ENCODE results near the gene RTP3. TPM values are rescaled to one million over a fixed set of nuclear protein-coding genes. Genes with fewer than 3 reads are reported as not detected.

Gene RTP3
- polyA plus RNA-seq, 1 of the 3 experiments (the other 2 are of a cell fraction) = not detected

DNA sequence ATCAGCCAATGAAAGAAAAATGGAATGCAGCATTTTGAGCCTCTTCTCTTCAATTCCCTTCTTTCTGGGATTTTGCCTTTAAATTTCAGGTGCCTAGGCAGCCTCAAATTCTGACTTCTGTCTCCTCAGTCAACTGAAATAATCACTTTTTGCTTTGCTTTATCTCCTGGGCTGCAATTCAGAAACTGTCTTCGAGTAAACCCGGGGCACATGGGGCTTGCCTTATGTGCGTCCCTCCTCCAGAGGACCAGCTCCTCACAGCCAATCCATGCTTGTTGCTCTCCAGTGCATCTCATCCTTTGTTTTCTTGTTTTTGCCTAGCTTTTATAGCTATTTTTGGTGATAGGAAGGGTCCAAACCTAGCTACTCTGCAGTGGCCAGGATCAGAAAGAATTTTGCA, 8.8 kb downstream of the RTP3 start:
- Histone ChIP-seq H3K4me1 (ENCODE audit: control insufficient read depth in 1 of 2, insufficient read depth in 2 of 2, low read depth in 1 of 2, low read length in 1 of 2) (peaks cover 0 to 6% of the 10 kb centered on the region in 2 experiments; a peak in 1 of 4 replicates), H3K9me2 (no peaks in the 10 kb centered on the region), H4K20me1 (ENCODE audit: insufficient read depth) (no peaks in the 10 kb centered on the region), H3F3A (replicated peaks; ENCODE audit: insufficient read depth) (no peaks in the 10 kb centered on the region), H3K27me3 (ENCODE audit: insufficient read depth) (no peaks in the 10 kb centered on the region), H3K4me2 (no peak overlapping the region), H3K36me3 (replicated peaks in 1 of 2; ENCODE audit: control insufficient read depth in 1 of 2, insufficient read depth in 2 of 2, low read length in 1 of 2) (no peaks in the 10 kb centered on the region), H3K9me3 (no peaks in the 10 kb centered on the region), H3K79me2 (ENCODE audit: insufficient read depth) (no peaks in the 10 kb centered on the region), H3K27ac (ENCODE audit: low read depth in 2 of 2, low read length in 1 of 2) (no peak overlapping the region), H2AFZ (ENCODE audit: low read depth) (no peak overlapping the region), H3K9ac (no peak overlapping the region), H3K4me3 (ENCODE audit: low read depth in 2 of 2, low read length in 1 of 2) (no peak overlapping the region)
- POLR2A ChIA-PET = no interaction called here
- DNase-seq = no peak
- CTCF ChIA-PET = interaction anchor here (1.5 kb wide), 1 partner anchor 52 kb away, joined by 5 read pairs; no protein-coding TSS in a partner anchor
- 50% methylated on average over 3 of the region's 3 CpGs for WGBS (ENCODE audit: low lambda C conversion rate)
- TF ChIP-seq, protein P1, sequence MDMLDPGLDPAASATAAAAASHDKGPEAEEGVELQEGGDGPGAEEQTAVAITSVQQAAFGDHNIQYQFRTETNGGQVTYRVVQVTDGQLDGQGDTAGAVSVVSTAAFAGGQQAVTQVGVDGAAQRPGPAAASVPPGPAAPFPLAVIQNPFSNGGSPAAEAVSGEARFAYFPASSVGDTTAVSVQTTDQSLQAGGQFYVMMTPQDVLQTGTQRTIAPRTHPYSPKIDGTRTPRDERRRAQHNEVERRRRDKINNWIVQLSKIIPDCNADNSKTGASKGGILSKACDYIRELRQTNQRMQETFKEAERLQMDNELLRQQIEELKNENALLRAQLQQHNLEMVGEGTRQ (IDR thresholded peaks at IDR 0.05; ENCODE audit: borderline replicate concordance, low read depth, low read length) = no peak
- TF ChIP-seq NFIC (IDR thresholded peaks at IDR 0.05; ENCODE audit: borderline replicate concordance) (no peak), EP300 (IDR thresholded peaks at IDR 0.05; ENCODE audit: borderline replicate concordance in 1 of 2, low read depth in 1 of 2, low read length in 1 of 2) (no peak), JUND (IDR thresholded peaks at IDR 0.05) (no peak), MXI1 (IDR thresholded peaks at IDR 0.05; ENCODE audit: low read depth, low read length) (no peak), RAD21 (IDR thresholded peaks at IDR 0.05; ENCODE audit: low read length) (no peak), MEF2A (IDR thresholded peaks at IDR 0.05; ENCODE audit: borderline replicate concordance, low read depth) (no peak), GABPA (IDR thresholded peaks at IDR 0.05; ENCODE audit: low read depth) (no peak), GATA2 (CRISPR knock-in tag; IDR thresholded peaks at IDR 0.05) (no peak), NRF1 (IDR thresholded peaks at IDR 0.05; ENCODE audit: low read depth, low read length) (no peak), RXRA (IDR thresholded peaks at IDR 0.05; ENCODE audit: borderline replicate concordance, low read depth) (no peak), EZH2phosphoT487 (IDR thresholded peaks at IDR 0.05; ENCODE audit: borderline replicate concordance, low read depth) (no peak)
- TF ChIP-seq, protein P2, sequence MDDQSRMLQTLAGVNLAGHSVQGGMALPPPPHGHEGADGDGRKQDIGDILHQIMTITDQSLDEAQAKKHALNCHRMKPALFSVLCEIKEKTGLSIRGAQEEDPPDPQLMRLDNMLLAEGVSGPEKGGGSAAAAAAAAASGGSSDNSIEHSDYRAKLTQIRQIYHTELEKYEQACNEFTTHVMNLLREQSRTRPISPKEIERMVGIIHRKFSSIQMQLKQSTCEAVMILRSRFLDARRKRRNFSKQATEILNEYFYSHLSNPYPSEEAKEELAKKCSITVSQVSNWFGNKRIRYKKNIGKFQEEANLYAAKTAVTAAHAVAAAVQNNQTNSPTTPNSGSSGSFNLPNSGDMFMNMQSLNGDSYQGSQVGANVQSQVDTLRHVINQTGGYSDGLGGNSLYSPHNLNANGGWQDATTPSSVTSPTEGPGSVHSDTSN (IDR thresholded peaks at IDR 0.05) = no peak

DNA sequence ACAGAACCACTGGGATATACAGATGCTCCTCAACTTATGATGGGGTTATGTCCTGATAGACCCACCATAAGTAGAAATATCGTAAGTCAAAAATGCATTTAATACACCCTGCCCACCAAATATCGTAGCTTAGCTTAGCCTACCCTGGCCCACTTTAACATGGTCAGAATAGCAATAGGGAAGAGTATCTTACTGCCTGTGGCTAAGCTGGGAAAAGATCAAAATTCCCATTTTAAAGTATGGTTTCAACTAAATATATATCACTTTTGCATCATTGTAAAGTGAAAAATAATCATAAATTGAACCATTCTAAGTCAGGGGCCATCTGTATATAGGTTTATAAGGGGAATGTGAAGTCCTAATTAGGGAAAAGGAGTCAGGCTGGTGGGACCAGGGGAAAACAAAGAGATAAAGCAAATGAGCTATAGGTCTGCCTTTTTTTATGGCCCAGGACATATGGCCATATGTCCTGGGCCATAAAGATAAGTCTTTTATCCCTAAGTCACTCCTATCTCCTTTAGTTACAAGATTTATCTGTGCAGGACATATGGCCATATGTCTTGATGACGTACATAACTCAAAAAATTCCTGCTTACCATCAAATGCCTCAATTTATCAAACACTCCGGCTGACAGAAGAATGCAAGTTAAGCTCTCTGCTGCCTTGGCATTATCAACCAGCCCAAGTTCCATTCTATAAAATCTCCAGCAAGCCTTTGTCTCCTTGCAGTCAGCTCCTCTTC, 11.2 kb downstream of the RTP3 start:
- CTCF ChIA-PET = interaction anchor here (2.1 kb wide), 1 partner anchor 20 kb away, joined by 15 read pairs; no protein-coding TSS in a partner anchor
- no peaks in the 10 kb centered on the region for H3K27me3 ChIP-seq (ENCODE audit: insufficient read depth)
- H2AFZ ChIP-seq (ENCODE audit: low read depth) = no peak overlapping the region
- DNase-seq = no peak
- H3K9me3 ChIP-seq = no peaks in the 10 kb centered on the region
- no peak overlapping the region for H3K9ac ChIP-seq
- H3K9me2 ChIP-seq = no peaks in the 10 kb centered on the region
- no peak overlapping the region for H3K4me2 ChIP-seq
- H3K79me2 ChIP-seq (ENCODE audit: insufficient read depth) = no peaks in the 10 kb centered on the region
- H3K4me1 ChIP-seq (ENCODE audit: control insufficient read depth in 1 of 2, insufficient read depth in 2 of 2, low read depth in 1 of 2, low read length in 1 of 2) = no peaks in the 10 kb centered on the region
- WGBS (ENCODE audit: low lambda C conversion rate) = 47% methylated on average over 4 of the region's 4 CpGs
- H3K27ac ChIP-seq (ENCODE audit: low read depth in 2 of 2, low read length in 1 of 2) = no peak overlapping the region
- H3K36me3 ChIP-seq (replicated peaks in 1 of 2; ENCODE audit: control insufficient read depth in 1 of 2, insufficient read depth in 2 of 2, low read length in 1 of 2) = no peaks in the 10 kb centered on the region
- POLR2A ChIA-PET = no interaction called here
- no peak for TF ChIP-seq RXRA (IDR thresholded peaks at IDR 0.05; ENCODE audit: borderline replicate concordance, low read depth)
- no peak for TF ChIP-seq FOXJ3 (CRISPR knock-in tag; IDR thresholded peaks at IDR 0.05)
- no peak for TF ChIP-seq TCF12 (IDR thresholded peaks at IDR 0.05)
- TF ChIP-seq NFIC (IDR thresholded peaks at IDR 0.05; ENCODE audit: borderline replicate concordance) = no peak
- TF ChIP-seq, protein P3, sequence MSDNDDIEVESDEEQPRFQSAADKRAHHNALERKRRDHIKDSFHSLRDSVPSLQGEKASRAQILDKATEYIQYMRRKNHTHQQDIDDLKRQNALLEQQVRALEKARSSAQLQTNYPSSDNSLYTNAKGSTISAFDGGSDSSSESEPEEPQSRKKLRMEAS (IDR thresholded peaks at IDR 0.05; ENCODE audit: low read depth) = no peak
- no peak for TF ChIP-seq MXI1 (IDR thresholded peaks at IDR 0.05; ENCODE audit: low read depth, low read length)
- no peaks in the 10 kb centered on the region for H4K20me1 ChIP-seq (ENCODE audit: insufficient read depth)
- H3K4me3 ChIP-seq (ENCODE audit: low read depth in 2 of 2, low read length in 1 of 2) = no peak overlapping the region
- H3F3A ChIP-seq (replicated peaks; ENCODE audit: insufficient read depth) = no peaks in the 10 kb centered on the region
